PC-9 (cell line): ENCODE results near the gene ZNF609.

Source experiments
- EZH2 ChIP-seq: fragments of 200-600 bp; sonication (generic); IDR thresholded peaks from 2 replicates; pipeline ENCODE4 v1.8.0; 2017; ENCODE audit warnings: antibody characterized with exemption, low read depth
- TF ChIP-seq, protein P1 (sequence below): fragments of 200-600 bp; sonication (generic); conservative IDR thresholded peaks from 2 replicates; pipeline ENCODE4 v1.6.1; 2017; ENCODE audit warnings: mixed run types, antibody characterized with exemption, mild to moderate bottlenecking, moderate library complexity

DNA sequence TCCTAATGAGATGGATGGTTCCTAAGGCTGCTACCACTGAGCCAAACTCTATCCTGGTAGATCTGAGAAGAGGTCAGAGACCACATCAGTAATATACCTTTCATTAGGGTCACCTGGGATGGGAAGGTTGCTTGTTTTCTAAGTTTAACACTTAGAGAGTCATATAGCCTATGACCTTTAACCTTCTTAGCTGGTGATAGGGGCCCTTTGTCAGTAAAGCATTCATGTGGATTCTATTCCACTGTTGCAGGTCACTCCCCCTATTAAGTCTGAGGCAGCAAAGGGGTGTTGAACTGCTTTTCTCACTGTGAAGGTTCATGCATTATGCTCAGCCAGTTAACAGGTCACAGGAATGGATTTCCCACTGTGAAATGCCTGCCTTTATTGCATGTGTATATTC, 6.1 kb upstream of the ZNF609 start:
- no peak for TF ChIP-seq EZH2
- TF ChIP-seq, protein P1, sequence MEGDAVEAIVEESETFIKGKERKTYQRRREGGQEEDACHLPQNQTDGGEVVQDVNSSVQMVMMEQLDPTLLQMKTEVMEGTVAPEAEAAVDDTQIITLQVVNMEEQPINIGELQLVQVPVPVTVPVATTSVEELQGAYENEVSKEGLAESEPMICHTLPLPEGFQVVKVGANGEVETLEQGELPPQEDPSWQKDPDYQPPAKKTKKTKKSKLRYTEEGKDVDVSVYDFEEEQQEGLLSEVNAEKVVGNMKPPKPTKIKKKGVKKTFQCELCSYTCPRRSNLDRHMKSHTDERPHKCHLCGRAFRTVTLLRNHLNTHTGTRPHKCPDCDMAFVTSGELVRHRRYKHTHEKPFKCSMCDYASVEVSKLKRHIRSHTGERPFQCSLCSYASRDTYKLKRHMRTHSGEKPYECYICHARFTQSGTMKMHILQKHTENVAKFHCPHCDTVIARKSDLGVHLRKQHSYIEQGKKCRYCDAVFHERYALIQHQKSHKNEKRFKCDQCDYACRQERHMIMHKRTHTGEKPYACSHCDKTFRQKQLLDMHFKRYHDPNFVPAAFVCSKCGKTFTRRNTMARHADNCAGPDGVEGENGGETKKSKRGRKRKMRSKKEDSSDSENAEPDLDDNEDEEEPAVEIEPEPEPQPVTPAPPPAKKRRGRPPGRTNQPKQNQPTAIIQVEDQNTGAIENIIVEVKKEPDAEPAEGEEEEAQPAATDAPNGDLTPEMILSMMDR, result no peak
